Upper lobe of left lung (tissue), 6 donors: ENCODE measurements around the gene ZNF326. TPM values are rescaled to one million over a fixed set of nuclear protein-coding genes. Genes with fewer than 3 reads are reported as not detected.

Experiments used
- ATAC-seq, 2 donors: fragments of 200-7000 bp; cut with Tn5 transposase; one replicate each; pipeline ENCODE4 v1.9.1; 2022; ENCODE audit warnings: mild to moderate bottlenecking in 2 of 2, moderate library complexity in 2 of 2; ENCODE audit not compliant: low FRiP score in 2 of 2
- DNase-seq, 2 donors: peaks; one replicate each; pipeline ENCODE4 v3.0.0-alpha.2; 2019 to 2020
- H3K27ac ChIP-seq, 4 donors: fragments of 200-600 bp; sonication (generic); one replicate each; pipeline ENCODE4 v1.5.1; 2016 to 2019
- H3K27me3 ChIP-seq, 4 donors: fragments of 200-600 bp; sonication (generic); one replicate each; pipeline ENCODE4 v1.5.1; 2017 to 2019
- H3K36me3 ChIP-seq, 4 donors: fragments of 200-600 bp; sonication (generic); one replicate each; pipeline ENCODE4 v1.5.1; 2016 to 2019
- H3K4me1 ChIP-seq, 4 donors: fragments of 200-600 bp; sonication (generic); one replicate each; pipeline ENCODE4 v1.5.1; 2018 to 2019
- H3K4me3 ChIP-seq, 4 donors: fragments of 200-600 bp; sonication (generic); one replicate each; pipeline ENCODE4 v1.5.1; 2017 to 2019; ENCODE audit warnings: mild to moderate bottlenecking in 2 of 4, moderate library complexity in 1 of 4
- H3K9me3 ChIP-seq, 4 donors: fragments of 200-600 bp; sonication (generic); one replicate each; pipeline ENCODE4 v1.5.1; 2018 to 2019
- EP300 ChIP-seq, 4 donors: sonication (generic); formaldehyde crosslinking; IDR thresholded peaks; one replicate each; pipeline ENCODE4 v1.5.1; 2017; ENCODE audit warnings: antibody characterized with exemption in 4 of 4, control low read depth in 2 of 4
- POLR2A ChIP-seq, 4 donors: fragments of 450-650 bp; IDR thresholded peaks; one replicate each; pipeline ENCODE4 v1.5.1; 2016 to 2017; ENCODE audit warnings: antibody characterized with exemption in 4 of 4, mild to moderate bottlenecking in 2 of 4
- POLR2AphosphoS5 ChIP-seq, 2 donors: sonication (generic); formaldehyde crosslinking; IDR thresholded peaks; one replicate each; pipeline ENCODE4 v1.5.1; 2017; ENCODE audit warnings: antibody characterized with exemption in 2 of 2
- WGBS, 2 donors: methylation state at CpG; one replicate each; pipeline ENCODE4 v1.1.5; 2017 to 2018; 5-methylcytosine and 5-hydroxymethylcytosine counted together
- total RNA-seq, 6 donors: library from RNA; depleted of rRNA in 4 of 6; stranded (reverse); fragments of >200 nt in 4 of 6; gene quantifications; one replicate each; pipeline versions ENCODE4 v1.1.0 to v1.2.1, GENCODE V29; 2016 to 2021
- TF ChIP-seq, protein P1 (sequence below), 6 experiments: fragments of 450-650 bp in 4 of 6; fragments of 200-600 bp in 2 of 6; sonication (generic) in 2 of 6; IDR thresholded peaks; one replicate each; pipeline ENCODE4 v1.5.1; 2016 to 2019; ENCODE audit warnings: antibody characterized with exemption in 6 of 6
- donor health status: DM: no; HTN: no; CAD: no; lungs with moderate emphysema.
- donor health status: DM: no; HTN: yes; CAD: no; lungs with severe emphysema.

ZNF326 gene
- total RNA-seq, 6 donors from 2014 or later = 9.2 to 32.5 (median 17.4) TPM

- whole genome bisulfite sequencing, 2 donors = 89 to 100% methylated on average over 1 of the region's 1 CpG
- Histone ChIP-seq H3K27me3 (no peaks in the 10 kb centered on the region), H3K27ac (no peak overlapping the region), H3K4me1 (no peaks in the 10 kb centered on the region), H3K4me3 (no peak overlapping the region), H3K36me3 (no peaks in the 10 kb centered on the region), H3K9me3 (no peaks in the 10 kb centered on the region)
- DNase-seq (no peak), ATAC-seq (no peak)
- no peak for TF ChIP-seq EP300 (IDR thresholded peaks at IDR 0.05)
- TF ChIP-seq POLR2A (IDR thresholded peaks at IDR 0.05) = no peak
- TF ChIP-seq, protein P1, sequence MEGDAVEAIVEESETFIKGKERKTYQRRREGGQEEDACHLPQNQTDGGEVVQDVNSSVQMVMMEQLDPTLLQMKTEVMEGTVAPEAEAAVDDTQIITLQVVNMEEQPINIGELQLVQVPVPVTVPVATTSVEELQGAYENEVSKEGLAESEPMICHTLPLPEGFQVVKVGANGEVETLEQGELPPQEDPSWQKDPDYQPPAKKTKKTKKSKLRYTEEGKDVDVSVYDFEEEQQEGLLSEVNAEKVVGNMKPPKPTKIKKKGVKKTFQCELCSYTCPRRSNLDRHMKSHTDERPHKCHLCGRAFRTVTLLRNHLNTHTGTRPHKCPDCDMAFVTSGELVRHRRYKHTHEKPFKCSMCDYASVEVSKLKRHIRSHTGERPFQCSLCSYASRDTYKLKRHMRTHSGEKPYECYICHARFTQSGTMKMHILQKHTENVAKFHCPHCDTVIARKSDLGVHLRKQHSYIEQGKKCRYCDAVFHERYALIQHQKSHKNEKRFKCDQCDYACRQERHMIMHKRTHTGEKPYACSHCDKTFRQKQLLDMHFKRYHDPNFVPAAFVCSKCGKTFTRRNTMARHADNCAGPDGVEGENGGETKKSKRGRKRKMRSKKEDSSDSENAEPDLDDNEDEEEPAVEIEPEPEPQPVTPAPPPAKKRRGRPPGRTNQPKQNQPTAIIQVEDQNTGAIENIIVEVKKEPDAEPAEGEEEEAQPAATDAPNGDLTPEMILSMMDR (IDR thresholded peaks at IDR 0.05) = no peak
- no peak for TF ChIP-seq POLR2AphosphoS5 (IDR thresholded peaks at IDR 0.05)
Observed at GRCh38 chr1:89953929-89954328, 41.0 kb upstream of the ZNF326 start.

GRCh38 chr1:89954401-89954800, 40.5 kb upstream of the ZNF326 start:
- Histone ChIP-seq H3K36me3 (no peaks in the 10 kb centered on the region), H3K4me3 (no peak overlapping the region), H3K27me3 (no peaks in the 10 kb centered on the region), H3K9me3 (no peaks in the 10 kb centered on the region), H3K27ac (no peak overlapping the region), H3K4me1 (no peaks in the 10 kb centered on the region)
- no peak for TF ChIP-seq EP300 (IDR thresholded peaks at IDR 0.05)
- TF ChIP-seq, protein P1 (IDR thresholded peaks at IDR 0.05) = no peak
- ATAC-seq (no peak), DNase-seq (no peak)
- 90 to 96% methylated on average over 1 of the region's 1 CpG for whole genome bisulfite sequencing, 2 donors

GRCh38 chr1:89955311-89956205, 39.4 kb upstream of the ZNF326 start:
- Histone ChIP-seq H3K27me3 (no peaks in the 10 kb centered on the region), H3K4me3 (no peak overlapping the region), H3K36me3 (no peaks in the 10 kb centered on the region), H3K27ac (no peak overlapping the region), H3K9me3 (no peaks in the 10 kb centered on the region), H3K4me1 (no peaks in the 10 kb centered on the region)
- ATAC-seq (no peak), DNase-seq (no peak)
- 94 to 98% methylated on average over 7 of the region's 7 CpGs for WGBS, 2 donors
- TF ChIP-seq POLR2A (IDR thresholded peaks at IDR 0.05) = no peak
- TF ChIP-seq POLR2AphosphoS5 (IDR thresholded peaks at IDR 0.05) = no peak
- TF ChIP-seq, protein P1 (IDR thresholded peaks at IDR 0.05) = no peak
- no peak for TF ChIP-seq EP300 (IDR thresholded peaks at IDR 0.05)

- H3K27ac ChIP-seq = no peak overlapping the region
- H3K27me3 ChIP-seq = no peaks in the 10 kb centered on the region
- no peak for TF ChIP-seq POLR2AphosphoS5 (IDR thresholded peaks at IDR 0.05)
- TF ChIP-seq, protein P1 (IDR thresholded peaks at IDR 0.05) = no peak
- no peak for TF ChIP-seq EP300 (IDR thresholded peaks at IDR 0.05)
- TF ChIP-seq POLR2A (IDR thresholded peaks at IDR 0.05) = no peak
- ATAC-seq (no peak), DNase-seq (no peak)
- WGBS, 2 donors = 61% methylated on average over 1 of the region's 1 CpG; no CpG with 5 or more reads in 1 of the 2 donors
- H3K4me3 ChIP-seq = no peak overlapping the region
- H3K36me3 ChIP-seq = no peaks in the 10 kb centered on the region
- no peaks in the 10 kb centered on the region for H3K4me1 ChIP-seq
- no peaks in the 10 kb centered on the region for H3K9me3 ChIP-seq
Observed at GRCh38 chr1:89957107-89957506, 37.8 kb upstream of the ZNF326 start.
